GM23248 (cell line): ENCODE measurements around the gene ENPP6. TPM values are rescaled to one million over a fixed set of nuclear protein-coding genes. Genes with fewer than 3 reads are reported as not detected.

ENCODE experiments used
- DNase-seq: peaks from one replicate; pipeline ENCODE4 v3.0.0-alpha.2; 2015
- H2AFZ ChIP-seq: fragments of 200-600 bp; sonication (generic); 2 replicates; pipeline ENCODE4 v1.6.1; 2016; ENCODE audit warnings: antibody characterized with exemption
- H3F3A ChIP-seq: fragments of 200-600 bp; sonication (generic); 2 replicates; pipeline ENCODE4 v1.6.1; 2016; ENCODE audit warnings: mild to moderate bottlenecking, antibody characterized with exemption, mixed run types; ENCODE audit not compliant: insufficient read depth
- H3K27ac ChIP-seq: fragments of 200-600 bp; sonication (generic); 2 replicates; pipeline ENCODE4 v1.5.1; 2016; ENCODE audit warnings: mild to moderate bottlenecking
- H3K27me3 ChIP-seq: fragments of 200-600 bp; sonication (generic); replicated peaks from 2 replicates; pipeline ENCODE4 v1.6.1; 2016; ENCODE audit warnings: mild to moderate bottlenecking; ENCODE audit not compliant: insufficient read depth
- H3K36me3 ChIP-seq: fragments of 200-600 bp; sonication (generic); 2 replicates; pipeline ENCODE4 v1.6.1; 2016; ENCODE audit warnings: low read depth, mild to moderate bottlenecking
- H3K4me1 ChIP-seq: fragments of 200-600 bp; sonication (generic); 2 replicates; pipeline ENCODE4 v1.6.1; 2016; ENCODE audit warnings: mild to moderate bottlenecking; ENCODE audit not compliant: insufficient read depth
- H3K4me2 ChIP-seq: fragments of 200-600 bp; sonication (generic); one replicate; pipeline ENCODE4 v1.6.1; 2016; ENCODE audit warnings: mild to moderate bottlenecking; ENCODE audit not compliant: unreplicated experiment
- H3K4me3 ChIP-seq: fragments of 200-600 bp; sonication (generic); 2 replicates; pipeline ENCODE4 v1.5.1; 2016; ENCODE audit warnings: mild to moderate bottlenecking
- H3K79me2 ChIP-seq: fragments of 200-600 bp; sonication (generic); 2 replicates; pipeline ENCODE4 v1.6.1; 2016; ENCODE audit warnings: mild to moderate bottlenecking; ENCODE audit not compliant: insufficient read depth
- H3K9ac ChIP-seq: fragments of 200-600 bp; sonication (generic); 2 replicates; pipeline ENCODE4 v1.6.1; 2016; ENCODE audit warnings: mild to moderate bottlenecking
- H3K9me2 ChIP-seq: fragments of 200-600 bp; sonication (generic); 2 replicates; pipeline ENCODE4 v1.6.1; 2016; ENCODE audit warnings: mixed run types, mild to moderate bottlenecking, moderate library complexity; ENCODE audit not compliant: insufficient read depth
- H3K9me3 ChIP-seq: fragments of 200-600 bp; sonication (generic); one replicate; pipeline ENCODE4 v1.6.1; 2017; ENCODE audit warnings: low read depth
- H4K20me1 ChIP-seq: fragments of 200-600 bp; sonication (generic); 2 replicates; pipeline ENCODE4 v1.6.0; 2016; ENCODE audit not compliant: insufficient read depth
- EZH2 ChIP-seq: fragments of 200-600 bp; sonication (generic); IDR thresholded peaks from 2 replicates; pipeline ENCODE4 v1.6.1; 2018; ENCODE audit warnings: antibody characterized with exemption, mild to moderate bottlenecking; ENCODE audit not compliant: insufficient read depth, poor library complexity, severe bottlenecking
- EZH2phosphoT487 ChIP-seq: fragments of 200-600 bp; sonication (generic); IDR thresholded peaks from 2 replicates; pipeline ENCODE4 v1.6.1; 2018; ENCODE audit warnings: antibody characterized with exemption, moderate library complexity, mild to moderate bottlenecking, low read depth; ENCODE audit not compliant: insufficient read depth
- WGBS, 2 experiments: methylation state at CpG; one replicate each; pipeline ENCODE4 v1.1.6; 2015 to 2017; ENCODE audit warnings: low lambda C conversion rate in 2 of 2, low coverage in 1 of 2; ENCODE audit errors: missing lambda C conversion rate in 2 of 2; 5-methylcytosine and 5-hydroxymethylcytosine counted together
- in situ Hi-C: fragments of 300-500 bp; cut with MboI; formaldehyde crosslinking; loops from 2 replicates; pipeline ENCODE4 v1.15.0; 2020
- polyA plus RNA-seq: library from polyadenylated mRNA; unstranded; fragments of >200 nt; fragmentation: Nextera tagmentation; extraction: Ambion mirVana; gene quantifications from 2 replicates; pipeline ENCODE4 v1.2.1, GENCODE V29; 2016
- total RNA-seq: library from RNA; depleted of rRNA; stranded (reverse); fragments of >200 nt; shearing (Covaris generic); gene quantifications from 2 replicates; pipeline ENCODE4 v1.2.3, GENCODE V29; 2014

ENPP6 gene
- total and polyA plus RNA-seq, 2 experiments from 2014 or later, result not detected

DNA sequence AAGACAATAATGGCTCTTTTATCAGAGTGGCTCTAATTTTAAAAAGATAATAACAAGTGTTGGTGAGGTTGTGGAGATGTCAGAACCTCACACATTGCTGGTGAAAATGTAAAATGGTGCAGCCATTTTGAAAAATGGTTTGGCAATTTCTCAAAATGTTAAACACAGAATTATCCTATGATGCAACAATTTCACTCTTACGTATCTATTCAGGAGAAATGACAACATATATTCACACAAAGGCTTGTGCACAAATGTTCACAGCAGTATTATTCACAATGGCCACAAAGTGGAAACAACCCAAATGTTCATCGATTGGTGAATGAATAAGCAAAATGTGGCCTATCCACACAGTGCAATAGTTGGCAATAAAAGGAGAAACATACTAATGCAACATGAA lies 24.7 kb downstream of the ENPP6 start:
- Histone ChIP-seq H2AFZ (no peak overlapping the region), H3K27ac (no peak overlapping the region), H4K20me1 (no peaks in the 10 kb centered on the region), H3K9ac (no peak overlapping the region), H3K36me3 (no peaks in the 10 kb centered on the region), H3K9me2 (no peaks in the 10 kb centered on the region), H3K4me3 (no peak overlapping the region), H3K27me3 (0 out of 2 replicates have a peak, but pooled peaks cover 3% of the 10 kb centered on the region), H3K4me1 (no peaks in the 10 kb centered on the region), H3K79me2 (no peaks in the 10 kb centered on the region), H3K4me2 (no peak overlapping the region), H3K9me3 (no peaks in the 10 kb centered on the region), H3F3A (no peaks in the 10 kb centered on the region)
- TF ChIP-seq EZH2, result no peak
- TF ChIP-seq EZH2phosphoT487, result no peak
- DNase-seq, result no peak
- in situ Hi-C loops, result no loop called here
- 27 to 30% methylated on average over 2 of the region's 2 CpGs for WGBS, 2 experiments

- no peaks in the 10 kb centered on the region for H3K9me3 ChIP-seq
- H3K9ac ChIP-seq, result no peak overlapping the region
- no peak overlapping the region for H3K4me3 ChIP-seq
- H3K36me3 ChIP-seq, result no peaks in the 10 kb centered on the region
- H3K79me2 ChIP-seq, result no peaks in the 10 kb centered on the region
- H3K9me2 ChIP-seq, result no peaks in the 10 kb centered on the region
- no peak overlapping the region for H3K4me2 ChIP-seq
- H3F3A ChIP-seq, result no peaks in the 10 kb centered on the region
- in situ Hi-C loops, result no loop called here
- H3K4me1 ChIP-seq, result no peaks in the 10 kb centered on the region
- H2AFZ ChIP-seq, result no peak overlapping the region
- 0 out of 2 replicates have a peak, but pooled peaks cover 3% of the 10 kb centered on the region for H3K27me3 ChIP-seq
- no peak for TF ChIP-seq EZH2phosphoT487
- TF ChIP-seq EZH2, result no peak
- no peak overlapping the region for H3K27ac ChIP-seq
- WGBS, 2 experiments, result 60 to 65% methylated on average over 6 of the region's 6 CpGs
- no peak for DNase-seq
- H4K20me1 ChIP-seq, result no peaks in the 10 kb centered on the region
Measured at GRCh38 chr4:184191267-184191666, 26.4 kb downstream of the ENPP6 start.

DNA sequence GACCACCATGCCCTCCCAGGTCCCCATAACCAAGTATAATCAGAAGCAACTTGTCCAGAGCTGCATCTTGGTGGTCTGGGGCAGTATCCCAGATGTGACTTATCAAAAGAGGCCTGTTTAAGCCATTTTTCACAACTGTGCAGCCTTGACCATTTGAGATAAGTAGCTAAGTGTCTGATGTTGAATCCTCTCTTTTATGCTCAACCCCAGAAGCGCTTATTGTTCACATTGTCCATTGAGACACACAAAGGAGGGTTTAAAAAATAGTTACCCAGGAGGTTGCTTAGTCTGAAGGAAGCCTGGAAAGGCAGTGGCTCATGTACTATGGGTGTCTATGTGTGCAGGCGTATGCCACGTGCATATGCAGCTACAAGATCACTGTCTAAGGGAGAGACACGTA lies 27.0 kb downstream of the ENPP6 start:
- Histone ChIP-seq H3K79me2 (no peaks in the 10 kb centered on the region), H3F3A (no peaks in the 10 kb centered on the region), H3K27ac (no peak overlapping the region), H3K9ac (no peak overlapping the region), H4K20me1 (no peaks in the 10 kb centered on the region), H3K4me2 (no peak overlapping the region), H3K9me2 (no peaks in the 10 kb centered on the region), H3K27me3 (0 out of 2 replicates have a peak, but pooled peaks cover 3% of the 10 kb centered on the region), H3K4me1 (no peaks in the 10 kb centered on the region), H3K9me3 (no peaks in the 10 kb centered on the region), H3K4me3 (no peak overlapping the region), H2AFZ (no peak overlapping the region), H3K36me3 (no peaks in the 10 kb centered on the region)
- in situ Hi-C loops, result no loop called here
- no peak for TF ChIP-seq EZH2
- TF ChIP-seq EZH2phosphoT487, result no peak
- WGBS, 2 experiments, result 31 to 38% methylated on average over 4 of the region's 4 CpGs
- no peak for DNase-seq

GRCh38 chr4:184189966-184190365 lies 27.7 kb downstream of the ENPP6 start:
- no peak overlapping the region for H3K4me3 ChIP-seq
- H4K20me1 ChIP-seq, result no peaks in the 10 kb centered on the region
- 19 to 28% methylated on average over 4 of the region's 4 CpGs for WGBS, 2 experiments
- TF ChIP-seq EZH2phosphoT487, result no peak
- TF ChIP-seq EZH2, result no peak
- in situ Hi-C loops, result no loop called here
- no peak overlapping the region for H3K27ac ChIP-seq
- no peak overlapping the region for H3K4me2 ChIP-seq
- H3K9me2 ChIP-seq, result no peaks in the 10 kb centered on the region
- no peak overlapping the region for H3K9ac ChIP-seq
- H3K79me2 ChIP-seq, result no peaks in the 10 kb centered on the region
- no peak overlapping the region for H2AFZ ChIP-seq
- H3K36me3 ChIP-seq, result no peaks in the 10 kb centered on the region
- 0 out of 2 replicates have a peak, but pooled peaks cover 3% of the 10 kb centered on the region for H3K27me3 ChIP-seq
- no peak for DNase-seq
- H3K4me1 ChIP-seq, result no peaks in the 10 kb centered on the region
- no peaks in the 10 kb centered on the region for H3F3A ChIP-seq
- H3K9me3 ChIP-seq, result no peaks in the 10 kb centered on the region
